ENCODE results near the gene QSER1. TPM values are rescaled to one million over a fixed set of nuclear protein-coding genes. Genes with fewer than 3 reads are reported as not detected.

The QSER1 gene
- total and polyA plus RNA-seq, 4 donors, result 3.5 to 59.9 (median 10.6) TPM

DNA sequence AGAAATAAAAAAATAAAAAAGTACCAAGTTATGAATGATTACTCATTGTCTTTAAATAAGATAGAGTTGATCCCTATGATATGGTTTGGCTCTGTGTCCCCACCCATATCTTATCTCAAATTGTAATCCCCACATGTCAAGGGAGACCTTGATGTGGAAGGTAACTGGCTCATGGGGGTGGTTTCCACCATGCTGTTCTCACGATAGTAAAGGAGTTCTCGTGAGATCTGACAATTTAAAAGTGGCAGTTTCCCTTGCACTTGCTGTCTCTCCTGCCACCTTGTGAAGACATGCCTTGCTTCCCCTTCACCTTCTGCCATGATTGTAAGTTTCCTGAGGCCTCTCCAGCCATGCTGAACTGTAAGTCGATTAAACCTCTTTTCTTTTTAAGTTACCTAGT lies 18.8 kb downstream of the QSER1 start:
- Histone ChIP-seq H3K4me3 (no peak overlapping the region), H3K27me3 (ENCODE audit: control insufficient read depth in 3 of 3, insufficient read depth in 3 of 3, low read length in 2 of 3) (no peaks in the 10 kb centered on the region), H3K36me3 (ENCODE audit: control insufficient read depth in 4 of 4, insufficient read depth in 4 of 4, low read length in 4 of 4) (no peaks in the 10 kb centered on the region), H3K4me1 (ENCODE audit: control insufficient read depth in 5 of 5, insufficient read depth in 5 of 5, low read length in 5 of 5) (peaks cover 0 to 1% (median 0%) of the 10 kb centered on the region in 5 donors), H3K9ac (ENCODE audit: insufficient read depth in 1 of 2, low read length in 2 of 2) (no peak overlapping the region), H3K9me3 (ENCODE audit: control insufficient read depth in 4 of 4, insufficient read depth in 3 of 4, low read length in 3 of 4) (no peaks in the 10 kb centered on the region), H3K27ac (ENCODE audit: low read depth in 1 of 2, low read length in 1 of 2) (no peak overlapping the region)
- TF ChIP-seq, protein P1, sequence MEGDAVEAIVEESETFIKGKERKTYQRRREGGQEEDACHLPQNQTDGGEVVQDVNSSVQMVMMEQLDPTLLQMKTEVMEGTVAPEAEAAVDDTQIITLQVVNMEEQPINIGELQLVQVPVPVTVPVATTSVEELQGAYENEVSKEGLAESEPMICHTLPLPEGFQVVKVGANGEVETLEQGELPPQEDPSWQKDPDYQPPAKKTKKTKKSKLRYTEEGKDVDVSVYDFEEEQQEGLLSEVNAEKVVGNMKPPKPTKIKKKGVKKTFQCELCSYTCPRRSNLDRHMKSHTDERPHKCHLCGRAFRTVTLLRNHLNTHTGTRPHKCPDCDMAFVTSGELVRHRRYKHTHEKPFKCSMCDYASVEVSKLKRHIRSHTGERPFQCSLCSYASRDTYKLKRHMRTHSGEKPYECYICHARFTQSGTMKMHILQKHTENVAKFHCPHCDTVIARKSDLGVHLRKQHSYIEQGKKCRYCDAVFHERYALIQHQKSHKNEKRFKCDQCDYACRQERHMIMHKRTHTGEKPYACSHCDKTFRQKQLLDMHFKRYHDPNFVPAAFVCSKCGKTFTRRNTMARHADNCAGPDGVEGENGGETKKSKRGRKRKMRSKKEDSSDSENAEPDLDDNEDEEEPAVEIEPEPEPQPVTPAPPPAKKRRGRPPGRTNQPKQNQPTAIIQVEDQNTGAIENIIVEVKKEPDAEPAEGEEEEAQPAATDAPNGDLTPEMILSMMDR (IDR thresholded peaks at IDR 0.05; ENCODE audit: control extremely low read depth, extremely low read depth), result no peak
- WGBS, 2 donors, result 85 to 96% methylated on average over 3 of the region's 3 CpGs
- DNase-seq, result no peak
- no peak for ATAC-seq (ENCODE audit: insufficient read depth, low FRiP score)

DNA sequence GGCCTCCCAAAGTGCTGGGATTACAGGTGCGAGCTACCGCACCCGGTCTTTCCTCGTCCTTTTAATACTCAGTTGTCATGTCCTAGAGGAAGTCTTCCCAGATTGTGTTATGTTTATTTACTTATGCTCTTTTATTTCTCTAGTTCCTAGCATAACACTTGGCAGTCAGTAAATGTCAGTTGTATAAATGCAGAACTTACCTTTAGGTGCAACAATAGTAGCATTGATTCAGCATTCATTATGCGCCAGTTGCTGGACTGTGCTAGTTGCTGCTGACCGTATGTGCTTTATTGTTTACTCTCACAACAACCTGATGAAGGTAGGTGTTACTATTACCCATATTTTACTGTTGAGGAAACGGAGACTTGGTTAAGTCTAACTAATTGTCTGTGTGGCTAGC lies 20.8 kb downstream of the QSER1 start:
- 85 to 86% methylated on average over 7 of the region's 7 CpGs for WGBS, 2 donors
- peaks cover 0 to 2% (median 0%) of the 10 kb centered on the region in 4 donors for H3K36me3 ChIP-seq (ENCODE audit: control insufficient read depth in 4 of 4, insufficient read depth in 4 of 4, low read length in 4 of 4)
- no peak overlapping the region for H3K27ac ChIP-seq (ENCODE audit: low read depth in 1 of 2, low read length in 1 of 2)
- H3K9me3 ChIP-seq (ENCODE audit: control insufficient read depth in 4 of 4, insufficient read depth in 3 of 4, low read length in 3 of 4), result no peaks in the 10 kb centered on the region
- DNase-seq (no peak), ATAC-seq (ENCODE audit: insufficient read depth, low FRiP score) (no peak)
- H3K4me3 ChIP-seq, result no peak overlapping the region
- H3K27me3 ChIP-seq (ENCODE audit: control insufficient read depth in 3 of 3, insufficient read depth in 3 of 3, low read length in 2 of 3), result no peaks in the 10 kb centered on the region
- no peak overlapping the region for H3K9ac ChIP-seq (ENCODE audit: insufficient read depth in 1 of 2, low read length in 2 of 2)
- peaks cover 0 to 5% (median 1%) of the 10 kb centered on the region in 5 donors for H3K4me1 ChIP-seq (ENCODE audit: control insufficient read depth in 5 of 5, insufficient read depth in 5 of 5, low read length in 5 of 5)
- TF ChIP-seq, protein P1 (IDR thresholded peaks at IDR 0.05; ENCODE audit: control extremely low read depth, extremely low read depth), result no peak

DNA sequence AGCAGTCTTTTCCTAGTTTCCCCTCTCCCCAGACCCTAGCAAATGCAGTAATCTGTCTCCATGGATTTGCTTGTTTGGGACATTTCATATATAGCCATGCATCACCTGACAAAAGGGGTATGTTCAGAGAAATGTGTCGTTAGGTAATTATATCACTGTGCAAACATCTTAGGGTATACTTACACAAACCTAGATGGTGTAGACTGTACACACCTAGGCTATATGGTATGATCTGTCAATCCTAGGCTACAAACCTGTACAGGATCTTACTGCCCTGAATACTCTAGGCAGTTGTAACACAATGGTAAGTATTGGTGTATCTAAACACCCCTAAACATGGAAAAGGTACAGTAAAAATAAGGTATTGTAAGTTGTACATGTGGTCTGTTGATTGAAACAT lies 23.8 kb downstream of the QSER1 start:
- peaks cover 0 to 2% (median 0%) of the 10 kb centered on the region in 4 donors for H3K36me3 ChIP-seq (ENCODE audit: control insufficient read depth in 4 of 4, insufficient read depth in 4 of 4, low read length in 4 of 4)
- ATAC-seq (ENCODE audit: insufficient read depth, low FRiP score), result no peak

More for the DNA sequence above, 23.8 kb downstream of the QSER1 start:
- Histone ChIP-seq H3K4me3 (no peak overlapping the region), H3K9ac (ENCODE audit: insufficient read depth in 1 of 2, low read length in 2 of 2) (no peak overlapping the region), H3K27me3 (ENCODE audit: control insufficient read depth in 3 of 3, insufficient read depth in 3 of 3, low read length in 2 of 3) (no peaks in the 10 kb centered on the region), H3K27ac (ENCODE audit: low read depth in 1 of 2, low read length in 1 of 2) (no peak overlapping the region), H3K4me1 (ENCODE audit: control insufficient read depth in 5 of 5, insufficient read depth in 5 of 5, low read length in 5 of 5) (peaks cover 0 to 12% (median 1%) of the 10 kb centered on the region in 5 donors), H3K9me3 (ENCODE audit: control insufficient read depth in 4 of 4, insufficient read depth in 3 of 4, low read length in 3 of 4) (no peaks in the 10 kb centered on the region)
- WGBS, 2 donors, result 88 to 90% methylated on average over 1 of the region's 1 CpG
- DNase-seq, result no peak
- TF ChIP-seq, protein P1 (IDR thresholded peaks at IDR 0.05; ENCODE audit: control extremely low read depth, extremely low read depth), result no peak

All from lung (tissue), 12 donors.